HG03175 (cell line): ENCODE measurements around the gene LCE1C.

Experiments used
- ATAC-seq: cut with Tn5 transposase; IDR thresholded peaks from one replicate; pipeline ENCODE4 v1.9.1; 2021; ENCODE audit warnings: mild to moderate bottlenecking, moderate library complexity; ENCODE audit not compliant: unreplicated experiment

The LCE1C gene

DNA sequence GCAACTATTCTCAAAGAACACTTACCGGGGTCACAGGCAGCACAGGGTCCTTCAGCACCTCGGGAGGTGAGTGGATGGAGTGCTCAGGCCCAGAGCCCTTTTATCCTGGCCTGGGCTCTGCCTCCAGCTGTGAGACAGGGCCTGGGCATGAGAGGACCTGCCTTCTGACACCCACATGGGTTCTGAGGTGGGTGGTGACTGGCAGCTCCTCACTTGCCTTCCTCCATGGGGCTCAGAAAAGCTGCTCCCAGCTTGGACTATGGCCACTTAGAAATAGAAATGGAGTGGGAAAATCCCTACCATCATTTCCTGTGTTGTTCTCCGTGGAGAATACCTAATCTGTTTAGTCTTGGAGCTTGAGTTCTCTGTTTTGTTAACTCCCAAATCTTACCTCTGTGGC, at the start of gene LCE1C:
Gene LCE1C, minus strand, starts transcription at position 76 of the 400 bp plus-strand sequence. CDS start 1,173 bp downstream, outside the sequence.
- ATAC-seq, result no peak

GRCh38 chr1:152855661-152856060, 49.2 kb upstream of the LCE1C start:
- ATAC-seq, result no peak

DNA sequence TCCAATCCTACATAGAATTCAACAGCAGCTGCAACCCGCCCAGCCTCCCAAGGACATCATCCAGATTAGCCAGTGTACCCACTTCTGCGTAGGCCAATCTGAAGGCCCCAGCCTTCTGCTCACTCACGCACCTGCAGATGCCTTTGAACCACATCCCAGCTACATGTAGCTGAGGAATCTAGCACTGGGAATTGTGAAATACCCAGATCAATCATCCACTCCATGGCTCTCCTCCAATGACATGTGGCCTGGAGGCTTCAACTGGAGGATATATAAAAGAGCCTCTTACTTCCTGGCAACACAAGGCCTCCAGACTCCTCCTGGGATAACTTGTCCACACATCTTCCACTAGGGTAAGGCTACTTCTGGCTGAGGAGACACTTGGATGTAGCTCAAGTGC, 36.1 kb upstream of the LCE1C start, which contains the start of gene LCE6A:
Gene LCE6A, plus strand, starts transcription at position 301 of the 400 bp plus-strand sequence. CDS start 665 bp downstream, outside the sequence.
- no peak for ATAC-seq

GRCh38 chr1:152836870-152837269, 30.4 kb upstream of the LCE1C start:
- no peak for ATAC-seq

GRCh38 chr1:152827173-152827572, 20.7 kb upstream of the LCE1C start, which contains the start of gene LCE1A:
Gene LCE1A (plus strand): TSS chr1:152827473. CDS start chr1:152827473, 0 bp downstream.
- ATAC-seq, result no peak

GRCh38 chr1:152824964-152825363, 18.5 kb upstream of the LCE1C start:
- ATAC-seq, result no peak

DNA sequence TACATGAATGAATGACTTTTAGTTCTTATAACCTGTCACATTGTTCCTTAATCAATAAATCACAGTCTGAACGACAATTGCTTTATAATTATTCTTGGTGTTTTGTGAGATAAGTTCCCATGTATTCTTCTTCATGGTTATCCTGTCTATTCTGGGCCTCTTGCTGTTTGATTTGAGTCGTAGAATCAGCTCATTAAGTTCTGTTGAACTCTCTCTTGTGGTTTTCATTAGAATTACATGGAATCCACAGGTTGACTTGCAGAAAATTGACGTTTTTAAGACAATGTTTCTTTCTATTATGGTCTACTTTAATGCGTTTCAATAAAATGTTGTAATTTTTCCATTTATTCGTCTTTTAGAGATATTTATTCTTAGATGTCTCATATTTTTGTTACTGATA, 16.8 kb upstream of the LCE1C start:
- ATAC-seq, result no peak

DNA sequence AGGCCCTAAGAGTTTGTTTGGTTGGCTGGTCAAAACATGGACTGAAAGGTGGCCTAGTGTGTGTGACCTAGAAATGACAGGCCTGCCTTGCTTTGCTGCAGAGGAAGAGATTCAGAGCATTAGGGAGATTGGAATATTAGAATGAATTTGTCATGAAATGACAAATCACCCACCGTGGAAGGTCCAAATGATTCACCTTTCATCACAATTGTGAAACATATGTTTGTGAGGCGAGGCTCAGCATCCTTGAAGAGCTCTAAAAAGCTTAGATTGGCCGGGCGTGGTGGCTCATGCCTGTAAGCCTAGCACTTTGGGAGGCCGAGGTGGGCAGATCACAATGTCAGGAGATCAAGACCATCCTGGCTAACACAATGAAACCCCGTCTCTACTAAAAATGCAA, 10.9 kb upstream of the LCE1C start:
- ATAC-seq, result no peak

DNA sequence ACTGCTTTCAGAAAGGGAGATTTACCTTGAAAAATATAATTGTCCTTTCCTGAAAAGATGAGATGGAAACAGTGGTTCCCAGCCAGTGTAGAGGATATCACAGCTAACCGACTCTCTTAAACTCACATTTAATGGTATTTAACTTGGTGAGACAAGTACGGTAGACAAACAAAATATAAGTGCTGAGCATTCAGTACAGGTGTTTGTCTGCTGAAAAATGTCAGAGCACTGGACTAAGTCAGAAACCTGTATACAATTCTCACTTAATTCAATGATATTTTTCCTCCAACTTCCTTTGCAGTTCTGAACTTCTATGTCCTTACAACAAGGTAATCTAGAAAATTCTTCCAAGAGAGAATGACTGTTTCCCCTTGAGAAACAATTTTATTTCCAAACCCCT, 5.2 kb upstream of the LCE1C start, which contains the start of gene LCE1B:
Gene LCE1B, plus strand, starts transcription at position 301 of the 400 bp plus-strand sequence. CDS start 476 bp downstream, outside the sequence.
- ATAC-seq, result no peak

DNA sequence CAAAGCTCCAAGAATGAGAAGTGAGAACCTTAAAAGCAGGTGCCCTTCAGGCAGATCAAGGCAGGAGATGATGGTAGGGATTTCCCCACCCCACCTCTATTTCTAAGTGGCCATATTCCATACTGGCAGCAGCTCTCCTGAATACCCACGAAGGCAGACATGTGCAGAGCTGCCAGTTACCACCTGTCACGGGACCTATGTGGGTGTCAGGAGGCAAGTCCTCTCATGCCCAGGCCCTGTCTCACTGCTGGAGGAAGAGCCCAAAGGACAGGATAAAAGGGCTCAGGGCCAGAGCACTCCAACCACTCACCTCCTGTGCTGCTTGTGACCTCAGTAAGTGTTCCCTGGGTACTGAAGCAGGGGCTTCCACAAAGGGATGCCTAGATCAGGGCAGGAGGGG, 4.6 kb upstream of the LCE1C start:
- no peak for ATAC-seq

- no peak for ATAC-seq
Measured at GRCh38 chr1:152801333-152801732, 5.1 kb downstream of the LCE1C start.

- ATAC-seq, result no peak
Measured at GRCh38 chr1:152796421-152796820, 10.0 kb downstream of the LCE1C start, which contains the start of gene LCE1D. Gene LCE1D (plus strand): TSS chr1:152796721. CDS start chr1:152797795, 1,074 bp downstream.

DNA sequence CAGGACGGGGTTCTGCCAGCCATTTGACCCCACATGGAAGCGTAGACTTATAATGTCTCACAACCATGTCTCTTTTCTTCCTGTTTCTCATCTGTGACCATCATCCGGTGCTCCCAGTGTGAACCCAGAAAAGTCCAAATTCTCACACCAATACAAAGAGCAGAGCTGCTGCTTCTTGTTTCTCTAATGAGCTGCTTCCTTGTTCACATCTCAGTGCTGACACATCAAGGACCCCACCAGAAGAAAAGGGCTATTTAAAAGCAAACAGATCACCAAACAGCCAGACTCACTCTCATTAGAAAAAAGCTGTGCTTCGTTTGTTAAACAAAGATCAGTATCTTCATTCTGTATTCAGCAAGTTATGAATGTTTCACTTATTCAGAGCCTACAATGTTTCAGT, 10.8 kb downstream of the LCE1C start:
- ATAC-seq, result no peak

DNA sequence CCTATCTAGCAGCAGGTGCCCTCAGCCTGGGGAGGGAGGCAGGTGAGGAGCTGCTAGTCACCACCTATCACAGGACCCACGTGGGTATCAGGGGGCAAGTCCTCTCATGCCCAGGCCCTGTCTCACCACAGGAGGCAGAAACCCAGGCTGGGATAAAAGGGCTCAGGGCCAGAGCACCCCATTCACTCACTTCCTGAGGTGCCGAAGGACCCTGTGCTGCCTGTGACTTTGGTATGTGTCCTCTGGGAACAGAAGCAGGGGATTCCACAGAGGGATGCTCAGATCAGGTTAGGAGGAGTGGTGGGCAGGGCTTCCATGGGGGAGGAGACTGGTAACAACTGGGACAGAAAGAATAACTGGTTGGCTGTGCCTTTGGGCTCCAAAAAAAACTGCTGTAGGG, 20.4 kb downstream of the LCE1C start, which contains the start of gene LCE1E:
Gene LCE1E, plus strand, starts transcription at position 181 of the 400 bp plus-strand sequence. CDS start 1,043 bp downstream, outside the sequence.
- ATAC-seq, result no peak

GRCh38 chr1:152783095-152783494, 23.4 kb downstream of the LCE1C start:
- ATAC-seq, result no peak

DNA sequence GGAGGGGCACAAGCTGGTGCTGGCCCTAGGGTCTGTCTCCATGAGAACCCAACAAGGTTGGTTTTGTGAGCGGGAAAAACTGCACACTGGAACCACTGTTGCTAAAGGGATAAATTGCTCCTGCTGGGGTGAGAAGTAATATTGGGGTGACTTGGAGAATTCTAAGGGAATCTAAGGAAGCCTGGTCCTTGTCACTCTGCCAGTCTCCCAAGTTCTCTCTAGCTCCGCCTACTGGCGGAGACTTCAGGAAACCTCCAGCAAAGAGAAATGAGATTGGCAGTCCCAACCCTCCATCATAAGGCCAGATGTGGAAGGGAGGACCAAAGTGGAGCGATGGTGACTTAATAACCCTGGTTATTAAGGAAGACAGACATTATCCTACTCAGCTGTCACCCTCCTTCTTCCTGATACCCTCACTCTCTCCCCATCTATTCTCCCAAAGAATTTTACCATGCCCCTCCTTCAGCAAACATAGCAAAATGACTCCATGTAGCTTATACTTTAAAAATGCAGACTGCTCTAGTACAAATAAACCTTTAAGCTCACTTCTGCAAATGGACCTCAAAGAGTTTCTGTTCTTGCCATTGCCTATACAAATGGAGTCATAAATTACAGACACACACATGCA, 28.8 kb downstream of the LCE1C start:
- no peak for ATAC-seq

- no peak for ATAC-seq
Measured at GRCh38 chr1:152776361-152776760, 30.1 kb downstream of the LCE1C start.

DNA sequence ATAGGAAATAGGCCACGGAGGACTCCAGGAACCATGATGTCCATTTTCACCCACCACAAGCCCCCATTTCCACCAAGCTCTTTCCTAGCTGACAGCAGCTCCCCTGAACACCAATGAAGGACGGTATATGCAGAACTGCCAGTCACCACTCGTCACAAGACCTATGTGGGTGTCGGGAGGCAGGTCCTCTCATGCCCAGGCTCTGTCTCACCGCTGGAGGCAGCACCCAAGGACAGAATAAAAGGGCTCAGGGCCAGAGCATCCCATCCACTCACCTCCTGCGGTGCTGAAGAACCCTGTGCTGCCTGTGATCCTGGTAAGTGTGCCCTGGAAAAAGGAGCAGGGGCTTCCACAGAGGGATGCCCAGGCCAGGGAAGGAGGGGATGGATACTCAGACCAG, 31.6 kb downstream of the LCE1C start, which contains the start of gene LCE1F:
Gene LCE1F, plus strand, starts transcription at position 266 of the 400 bp plus-strand sequence. CDS start 1,232 bp downstream, outside the sequence.
- ATAC-seq, result no peak

DNA sequence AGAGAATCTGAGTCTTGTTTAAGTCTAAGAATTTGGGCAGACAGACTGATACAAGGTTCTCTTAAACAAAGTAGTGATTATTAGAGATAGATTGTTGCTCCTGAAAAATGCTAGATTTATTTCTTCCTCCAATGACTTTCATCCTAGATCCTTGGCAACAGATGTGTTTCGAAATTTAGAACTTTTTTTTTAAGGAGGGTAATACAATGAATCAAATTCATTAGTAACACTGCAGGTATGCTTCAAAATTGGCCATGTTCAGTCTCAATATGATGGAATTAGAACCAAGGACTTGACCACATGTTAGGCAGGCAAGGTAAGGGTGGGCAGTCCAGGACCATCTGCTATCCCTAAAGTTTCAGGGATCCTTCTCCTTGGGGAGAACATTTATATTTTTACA, 36.0 kb downstream of the LCE1C start:
- ATAC-seq, result no peak

GRCh38 chr1:152768847-152769533, 37.5 kb downstream of the LCE1C start:
- ATAC-seq, result no peak

- no peak for ATAC-seq
Measured at GRCh38 chr1:152761609-152762213, 44.7 kb downstream of the LCE1C start.
